ENCODE results near the gene SYS1.

Gene SYS1

DNA sequence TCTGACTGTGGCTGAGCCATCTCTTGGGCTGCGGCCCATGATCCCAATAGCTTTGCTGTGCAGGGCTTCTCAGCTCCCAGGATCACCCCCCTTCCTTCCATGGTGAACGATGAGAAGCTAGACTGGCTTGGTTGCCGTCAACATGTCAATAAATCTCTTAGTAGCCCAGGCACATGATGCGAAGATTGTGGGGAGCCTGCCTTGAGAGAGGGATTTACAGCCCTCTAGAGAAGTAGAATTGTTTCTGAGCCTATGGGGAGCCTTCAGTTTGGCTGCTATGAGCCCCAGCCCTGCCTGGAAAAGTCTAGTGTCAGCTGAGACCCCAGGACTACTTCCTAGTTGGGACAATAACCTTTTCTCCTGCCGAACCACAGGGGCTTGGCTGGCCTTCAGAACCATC, 49.7 kb downstream of the SYS1 start:
- TF ChIP-seq, protein P1, sequence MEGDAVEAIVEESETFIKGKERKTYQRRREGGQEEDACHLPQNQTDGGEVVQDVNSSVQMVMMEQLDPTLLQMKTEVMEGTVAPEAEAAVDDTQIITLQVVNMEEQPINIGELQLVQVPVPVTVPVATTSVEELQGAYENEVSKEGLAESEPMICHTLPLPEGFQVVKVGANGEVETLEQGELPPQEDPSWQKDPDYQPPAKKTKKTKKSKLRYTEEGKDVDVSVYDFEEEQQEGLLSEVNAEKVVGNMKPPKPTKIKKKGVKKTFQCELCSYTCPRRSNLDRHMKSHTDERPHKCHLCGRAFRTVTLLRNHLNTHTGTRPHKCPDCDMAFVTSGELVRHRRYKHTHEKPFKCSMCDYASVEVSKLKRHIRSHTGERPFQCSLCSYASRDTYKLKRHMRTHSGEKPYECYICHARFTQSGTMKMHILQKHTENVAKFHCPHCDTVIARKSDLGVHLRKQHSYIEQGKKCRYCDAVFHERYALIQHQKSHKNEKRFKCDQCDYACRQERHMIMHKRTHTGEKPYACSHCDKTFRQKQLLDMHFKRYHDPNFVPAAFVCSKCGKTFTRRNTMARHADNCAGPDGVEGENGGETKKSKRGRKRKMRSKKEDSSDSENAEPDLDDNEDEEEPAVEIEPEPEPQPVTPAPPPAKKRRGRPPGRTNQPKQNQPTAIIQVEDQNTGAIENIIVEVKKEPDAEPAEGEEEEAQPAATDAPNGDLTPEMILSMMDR (IDR thresholded peaks at IDR 0.05; ENCODE audit: control extremely low read depth, extremely low read depth, low read depth, missing control alignments): no peak
- ChIA-PET CTCF (interaction anchor here (0.9 to 3.8 kb wide), 8 partner anchors 16 to 119 kb away, joined by 3 to 20 read pairs (median 4); partner anchors contain the start of genes SYS1 and TP53TG5), POLR2A (interaction anchor here (0.6 kb wide), 1 partner anchor 39 kb away, joined by 4 read pairs; no protein-coding TSS in a partner anchor)
- DNase-seq (ENCODE audit: extremely low spot score): no peak

- TF ChIP-seq, protein P1 (IDR thresholded peaks at IDR 0.05; ENCODE audit: control extremely low read depth, extremely low read depth, low read depth, missing control alignments): no peak
- CTCF ChIA-PET: interaction anchor here (1.0 to 3.8 kb wide), 5 partner anchors 23 to 120 kb away, joined by 3 to 20 read pairs (median 6); partner anchors contain the start of gene SYS1
- POLR2A ChIA-PET: no interaction called here
- DNase-seq (ENCODE audit: extremely low spot score): no peak
These were observed 50.5 kb downstream of the SYS1 start for GRCh38 chr20:45413479-45413878.

- CTCF ChIA-PET: interaction anchor here (1.0 to 7.2 kb wide), 11 partner anchors 8 to 97 kb away, joined by 3 to 69 read pairs (median 7); partner anchors contain the start of genes DBNDD2 and SYS1
- POLR2A ChIA-PET: interaction anchor here (0.6 kb wide), 1 partner anchor 20 kb away, joined by 5 read pairs; no protein-coding TSS in a partner anchor
These were observed 53.1 kb downstream of the SYS1 start, which contains the start of gene PIGT for GRCh38 chr20:45415822-45416637. Gene PIGT (plus strand): TSS chr20:45416141. CDS start chr20:45416157, 16 bp downstream.

DNA sequence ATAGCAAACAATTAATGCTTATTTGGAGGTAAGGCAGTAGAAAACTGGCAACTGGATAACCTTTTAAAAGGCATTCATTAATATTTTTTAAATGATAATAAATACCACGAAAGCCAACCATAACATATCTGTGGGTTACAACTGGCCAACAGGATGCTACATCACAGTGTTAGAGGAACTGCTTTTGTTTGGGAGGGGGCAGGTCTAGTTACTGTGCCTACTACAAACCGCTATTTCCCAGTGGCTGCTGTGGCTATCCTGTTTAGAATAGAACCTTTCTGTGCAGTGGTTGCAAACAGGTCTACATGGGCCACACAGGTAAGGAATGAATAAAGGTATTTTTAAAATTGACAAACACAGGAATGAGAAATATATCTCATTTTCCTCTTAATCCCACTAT, 54.0 kb downstream of the SYS1 start:
- CTCF ChIA-PET: interaction anchor here (1.0 to 7.2 kb wide), 5 partner anchors 13 to 56 kb away, joined by 4 to 69 read pairs (median 8); no protein-coding TSS in a partner anchor
- no peak for DNase-seq (ENCODE audit: extremely low spot score)
- POLR2A ChIA-PET: no interaction called here
- TF ChIP-seq, protein P1 (IDR thresholded peaks at IDR 0.05; ENCODE audit: control extremely low read depth, extremely low read depth, low read depth, missing control alignments): no peak

More at GRCh38 chr20:45415822-45416637, 53.1 kb downstream of the SYS1 start, which contains the start of gene PIGT:
- TF ChIP-seq, protein P1 (IDR thresholded peaks at IDR 0.05; ENCODE audit: control extremely low read depth, extremely low read depth, low read depth, missing control alignments): no peak
- DNase-seq (ENCODE audit: extremely low spot score): peak; percentile 90
